Measurements from ENCODE around the gene KIAA1210.
A peak's percentile ranks its signal among the peaks of the same experiment; 100 is the strongest.

Gene KIAA1210

GRCh38 chrX:119093991-119094735 is 33.4 kb downstream of the KIAA1210 start:
- DNase-seq (ENCODE audit: low spot score) = no peak

- DNase-seq (ENCODE audit: low spot score) = no peak
Observed at GRCh38 chrX:119090627-119091026, 37.0 kb downstream of the KIAA1210 start.

- no peak for DNase-seq (ENCODE audit: low spot score)
Observed at GRCh38 chrX:119089619-119090018, 38.0 kb downstream of the KIAA1210 start.

- DNase-seq (ENCODE audit: low spot score) = no peak
Observed at GRCh38 chrX:119087121-119087520, 40.5 kb downstream of the KIAA1210 start.

- DNase-seq (ENCODE audit: low spot score) = no peak
Observed at GRCh38 chrX:119084766-119085165, 42.8 kb downstream of the KIAA1210 start.

GRCh38 chrX:119082278-119082677 is 45.3 kb downstream of the KIAA1210 start:
- DNase-seq (ENCODE audit: low spot score) = no peak

- no peak for DNase-seq (ENCODE audit: low spot score)
Observed at GRCh38 chrX:119075270-119076025, 52.2 kb downstream of the KIAA1210 start.

- DNase-seq (ENCODE audit: low spot score) = no peak
Observed at GRCh38 chrX:119073911-119074310, 53.7 kb downstream of the KIAA1210 start.

GRCh38 chrX:119073200-119073905 is 54.3 kb downstream of the KIAA1210 start:
- DNase-seq (ENCODE audit: low spot score) = no peak

GRCh38 chrX:119072744-119073143 is 54.9 kb downstream of the KIAA1210 start, which contains the start of gene CT47C1:
TSS of gene CT47C1 (plus strand) at chrX:119072993. CDS start at chrX:119073226, 233 bp downstream.
- no peak for DNase-seq (ENCODE audit: low spot score)

- peak; percentile 2 for DNase-seq (ENCODE audit: low spot score)
Observed at GRCh38 chrX:119071381-119071780, 56.2 kb downstream of the KIAA1210 start.

- no peak for DNase-seq (ENCODE audit: low spot score)
Observed at GRCh38 chrX:119069762-119070161, 57.9 kb downstream of the KIAA1210 start.

- no peak for DNase-seq (ENCODE audit: low spot score)
Observed at GRCh38 chrX:119069128-119069527, 58.5 kb downstream of the KIAA1210 start.

GRCh38 chrX:119067023-119067739 is 60.4 kb downstream of the KIAA1210 start:
- peak; percentile 27 for DNase-seq (ENCODE audit: low spot score)

- no peak for DNase-seq (ENCODE audit: low spot score)
Observed at GRCh38 chrX:119063428-119063827, 64.2 kb downstream of the KIAA1210 start.

GRCh38 chrX:119062750-119063374 is 64.8 kb downstream of the KIAA1210 start:
- DNase-seq (ENCODE audit: low spot score) = no peak

GRCh38 chrX:119055687-119056086 is 71.9 kb downstream of the KIAA1210 start:
- no peak for DNase-seq (ENCODE audit: low spot score)

GRCh38 chrX:119045884-119046283 is 81.7 kb downstream of the KIAA1210 start:
- no peak for DNase-seq (ENCODE audit: low spot score)

GRCh38 chrX:119042996-119043395 is 84.6 kb downstream of the KIAA1210 start:
- no peak for DNase-seq (ENCODE audit: low spot score)

GRCh38 chrX:119042040-119042439 is 85.6 kb downstream of the KIAA1210 start:
- no peak for DNase-seq (ENCODE audit: low spot score)

GRCh38 chrX:119041175-119041574 is 86.4 kb downstream of the KIAA1210 start:
- no peak for DNase-seq (ENCODE audit: low spot score)

GRCh38 chrX:119040432-119040831 is 87.2 kb downstream of the KIAA1210 start:
- DNase-seq (ENCODE audit: low spot score) = no peak

All from germinal center (tissue), 1 donor.